HL-60 (cell line): ENCODE results near the gene SIGLEC9.

Experiments
- DNase-seq, 2 experiments: peaks; one replicate each; pipeline ENCODE4 v3.0.0-alpha.2; 2010 to 2020; ENCODE audit warnings: low read depth in 1 of 2, low spot score in 1 of 2
- H3K27ac ChIP-seq: fragments of 250-450 bp; sonication (Bioruptor Pico); replicated peaks from 2 replicates; pipeline ENCODE4 v1.5.1; 2020; ENCODE audit warnings: mild to moderate bottlenecking, moderate library complexity
- H3K27me3 ChIP-seq: fragments of 250-450 bp; sonication (Bioruptor Pico); 2 replicates; pipeline ENCODE4 v1.5.1; 2021; ENCODE audit warnings: mild to moderate bottlenecking, moderate library complexity; ENCODE audit not compliant: insufficient read depth, poor library complexity, severe bottlenecking
- H3K4me3 ChIP-seq: replicated peaks from 2 replicates; pipeline ENCODE4 v1.5.1; 2011; ENCODE audit warnings: mild to moderate bottlenecking, control low read depth, low read length; ENCODE audit not compliant: insufficient read depth
- CTCF ChIP-seq: IDR thresholded peaks from one replicate; pipeline ENCODE4 v1.5.1; 2011; ENCODE audit warnings: low read length, control low read depth, inconsistent platforms; ENCODE audit not compliant: insufficient read depth
- GABPA ChIP-seq: IDR thresholded peaks from 2 replicates; pipeline ENCODE4 v1.6.1; 2012; ENCODE audit warnings: low read depth
- POLR2AphosphoS5 ChIP-seq: IDR thresholded peaks from 2 replicates; pipeline ENCODE4 v1.6.1; 2012; ENCODE audit warnings: low read depth
- REST ChIP-seq: IDR thresholded peaks from 2 replicates; pipeline ENCODE4 v1.6.1; 2012; ENCODE audit warnings: low read depth; ENCODE audit not compliant: insufficient replicate concordance
- SPI1 ChIP-seq: IDR thresholded peaks from 2 replicates; pipeline ENCODE4 v1.6.1; 2012; ENCODE audit warnings: low read depth, mild to moderate bottlenecking, borderline replicate concordance

Gene SIGLEC9

DNA sequence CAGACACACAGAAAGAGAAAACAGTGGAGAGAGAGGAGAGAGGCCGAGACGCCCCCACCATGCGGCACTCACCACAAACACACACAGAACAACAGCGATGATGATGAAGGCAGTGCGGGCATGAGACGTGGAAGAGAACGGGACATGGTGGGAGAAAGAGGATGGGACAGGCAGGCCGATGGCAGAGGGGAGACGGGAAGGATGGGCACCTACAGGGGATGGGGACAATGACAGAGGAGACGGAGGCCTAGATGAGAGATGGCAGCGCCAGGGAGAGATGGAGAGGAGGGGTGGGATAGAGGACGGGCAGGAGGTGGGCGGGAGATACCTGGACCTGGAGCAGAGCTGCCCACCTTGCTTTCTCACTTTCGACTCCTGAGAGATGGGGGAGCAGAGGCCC lies 40.9 kb upstream of the SIGLEC9 start:
- Histone ChIP-seq H3K27ac (no peak overlapping the region), H3K4me3 (no peak overlapping the region), H3K27me3 (no peaks in the 10 kb centered on the region)
- DNase-seq = no peak
- TF ChIP-seq POLR2AphosphoS5 = no peak
- TF ChIP-seq SPI1 = no peak
- no peak for TF ChIP-seq GABPA
- no peak for TF ChIP-seq CTCF
- TF ChIP-seq REST = no peak

GRCh38 chr19:51084505-51084904 lies 40.2 kb upstream of the SIGLEC9 start:
- TF ChIP-seq POLR2AphosphoS5 (no peak), REST (no peak), SPI1 (no peak), CTCF (no peak), GABPA (no peak)
- H3K27ac ChIP-seq = no peak overlapping the region
- H3K4me3 ChIP-seq = no peak overlapping the region
- H3K27me3 ChIP-seq = no peaks in the 10 kb centered on the region
- DNase-seq = no peak

DNA sequence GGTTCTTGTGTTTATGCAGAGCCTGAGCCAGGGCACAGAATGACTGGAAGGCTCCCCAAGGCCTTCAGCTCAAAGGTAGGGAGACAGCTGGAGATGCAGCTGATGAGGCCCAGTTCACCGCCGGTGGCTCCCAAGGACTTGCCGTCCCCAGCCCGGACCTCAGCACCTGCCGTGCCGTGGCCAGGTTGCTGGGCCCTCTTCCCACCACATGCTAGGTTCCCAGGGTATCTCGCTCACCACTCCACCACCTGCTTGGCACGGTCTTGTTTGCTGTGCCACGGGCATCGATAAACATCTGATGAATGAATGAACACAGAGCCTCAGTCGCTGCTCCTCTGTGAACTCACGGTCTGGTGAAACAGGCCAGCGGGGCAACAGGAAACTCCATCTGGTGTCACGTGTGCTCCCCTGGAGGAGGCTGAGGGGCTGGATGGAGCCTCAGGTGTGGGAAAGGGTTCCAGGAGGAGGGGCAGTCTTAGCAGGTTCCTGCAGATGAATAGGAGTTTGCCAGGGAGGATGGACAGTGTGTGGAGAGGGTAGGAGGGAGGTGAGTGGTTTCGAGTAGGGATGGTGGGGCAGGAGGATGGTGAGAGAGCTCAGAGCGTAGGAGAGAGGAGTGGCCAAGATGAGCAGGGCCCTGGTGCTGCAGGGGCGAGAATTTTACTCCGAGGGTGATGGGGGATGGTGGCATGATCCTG lies 38.4 kb upstream of the SIGLEC9 start:
- no peaks in the 10 kb centered on the region for H3K27me3 ChIP-seq
- H3K27ac ChIP-seq = no peak overlapping the region
- H3K4me3 ChIP-seq = no peak overlapping the region
- DNase-seq = no peak
- TF ChIP-seq SPI1 (no peak), CTCF (no peak)

- H3K4me3 ChIP-seq = no peak overlapping the region
- TF ChIP-seq SPI1 (no peak), CTCF (no peak), GABPA (no peak), REST (no peak), POLR2AphosphoS5 (no peak)
- no peaks in the 10 kb centered on the region for H3K27me3 ChIP-seq
- no peak for DNase-seq
- no peak overlapping the region for H3K27ac ChIP-seq
Measured at GRCh38 chr19:51089786-51090185, 34.9 kb upstream of the SIGLEC9 start.
